CD4-positive, alpha-beta T cell (primary cell): Measurements from ENCODE around the gene MVD. TPM values are rescaled to one million over a fixed set of nuclear protein-coding genes. Genes with fewer than 3 reads are reported as not detected.
A peak's percentile ranks its signal among the peaks of the same experiment; 100 is the strongest.

ENCODE experiments used
- ATAC-seq: fragments of 200-7000 bp; cut with Tn5 transposase; one replicate; pipeline ENCODE4 v1.10.0; 2022; ENCODE audit warnings: mild to moderate bottlenecking; ENCODE audit not compliant: poor library complexity
- CTCF ChIA-PET: fragments of 350-600 bp; sonication (Branson Sonifier 250); formaldehyde crosslinking; loops from one replicate; lab custom pipeline; 2021; ENCODE audit warnings: antibody characterized with exemption, inconsistent platforms; lab: Charles Lee
- POLR2A ChIA-PET: fragments of 350-600 bp; sonication (Branson Sonifier 250); formaldehyde crosslinking; loops from one replicate; lab custom pipeline; 2021; ENCODE audit warnings: antibody characterized with exemption, inconsistent platforms; lab: Charles Lee
- DNase-seq, 14 experiments: peaks; one replicate each; pipeline ENCODE4 v3.0.0-alpha.2; 2013 to 2020; ENCODE audit warnings: mixed read lengths in 2 of 14
- H3K27ac ChIP-seq, 2 donors: one replicate each; pipeline versions ENCODE4 v1.5.1 to v1.7.0; 2013; ENCODE audit warnings: low read length in 2 of 2, low read depth in 1 of 2, mild to moderate bottlenecking in 1 of 2
- H3K27me3 ChIP-seq, 2 experiments: 1 replicate in 1 of 2; 2 replicates in 1 of 2; pipeline versions ENCODE4 v1.6.1 to v1.7.0; 2013; ENCODE audit warnings: low read length in 2 of 2, control low read depth in 1 of 2, mild to moderate bottlenecking in 1 of 2, moderate library complexity in 1 of 2; ENCODE audit not compliant: insufficient read depth in 2 of 2, control insufficient read depth in 1 of 2
- H3K36me3 ChIP-seq: one replicate; pipeline ENCODE4 v1.6.1; 2013; ENCODE audit warnings: low read length, control low read depth; ENCODE audit not compliant: insufficient read depth
- H3K4me1 ChIP-seq: one replicate; pipeline ENCODE4 v1.6.1; 2013; ENCODE audit warnings: low read length, control low read depth; ENCODE audit not compliant: insufficient read depth
- H3K4me3 ChIP-seq: one replicate; pipeline ENCODE4 v1.5.1; 2013; ENCODE audit warnings: mild to moderate bottlenecking, low read length, moderate library complexity
- H3K9me3 ChIP-seq, 2 experiments: 1 replicate in 1 of 2; 2 replicates in 1 of 2; pipeline versions ENCODE4 v1.6.1 to v1.7.0; 2013; ENCODE audit warnings: low read length in 2 of 2, mild to moderate bottlenecking in 2 of 2, control low read depth in 1 of 2, moderate library complexity in 1 of 2; ENCODE audit not compliant: control insufficient read depth in 1 of 2, insufficient read depth in 1 of 2
- H3K27ac Mint-ChIP-seq: one replicate; pipeline ENCODE4 v1.8.0; 2020; ENCODE audit warnings: mixed read lengths
- H3K27me3 Mint-ChIP-seq: one replicate; pipeline ENCODE4 v1.8.0; 2021; ENCODE audit warnings: mixed read lengths
- H3K36me3 Mint-ChIP-seq: one replicate; pipeline ENCODE4 v1.8.0; 2021; ENCODE audit warnings: low read depth, mixed read lengths
- H3K4me1 Mint-ChIP-seq: one replicate; pipeline ENCODE4 v1.8.0; 2021; ENCODE audit warnings: low read depth, mixed read lengths
- H3K4me3 Mint-ChIP-seq: one replicate; pipeline ENCODE4 v1.8.0; 2020; ENCODE audit warnings: mild to moderate bottlenecking, mixed read lengths
- H3K9me3 Mint-ChIP-seq: one replicate; pipeline ENCODE4 v1.8.0; 2020; ENCODE audit warnings: mixed read lengths
- CTCF ChIP-seq: fragments of 200-600 bp; IDR thresholded peaks from one replicate; pipeline ENCODE4 v1.8.0; 2022; ENCODE audit warnings: antibody characterized with exemption, mild to moderate bottlenecking
- intact Hi-C, 2 experiments: fragments of 100-400 bp; cut with DNase I in 1 of 2; cut with micrococcal nuclease in 1 of 2; formaldehyde crosslinking; loops; one replicate each; pipeline versions ENCODE4 v1.15.1 to v1.9.0; 2023 to 2025; cut with DNase I, micrococcal nuclease
- total RNA-seq, 174 experiments: library from RNA in 2 of 174; stranded (reverse) in 2 of 174; gene quantifications; one replicate each; pipeline ENCODE4 v1.2.3 and lab custom pipeline; 2021 to 2026

The MVD gene
- total RNA-seq, 2 experiments from 2014 or later: 74.2 to 76.9 TPM

GRCh38 chr16:88616320-88616719 lies 46.6 kb downstream of the MVD start:
- no peak overlapping the region for H3K4me3 Mint-ChIP-seq
- ATAC-seq (no peak), DNase-seq (no peak)
- H3K36me3 Mint-ChIP-seq: peaks cover 83% of the 10 kb centered on the region
- Histone ChIP-seq H3K36me3 (peaks cover 49% of the 10 kb centered on the region), H3K4me3 (no peak overlapping the region), H3K9me3 (no peaks in the 10 kb centered on the region), H3K4me1 (peaks cover 30% of the 10 kb centered on the region), H3K27me3 (no peaks in the 10 kb centered on the region), H3K27ac (no peak overlapping the region)
- no peaks in the 10 kb centered on the region for H3K9me3 Mint-ChIP-seq
- peaks cover 28% of the 10 kb centered on the region for H3K4me1 Mint-ChIP-seq
- TF ChIP-seq CTCF: no peak
- no peaks in the 10 kb centered on the region for H3K27me3 Mint-ChIP-seq
- peak overlapping the region; percentile 90 for H3K27ac Mint-ChIP-seq
- ChIA-PET CTCF (no interaction called here), POLR2A (interaction anchor here (1.5 kb wide), 1 partner anchor 22 kb away, joined by 3 read pairs; the partner anchor contains the start of gene IL17C)
- intact Hi-C loops: no loop called here

GRCh38 chr16:88614818-88615580 lies 47.9 kb downstream of the MVD start:
- intact Hi-C loops: no loop called here
- no peaks in the 10 kb centered on the region for H3K9me3 ChIP-seq
- H3K4me1 ChIP-seq: peaks cover 17% of the 10 kb centered on the region
- H3K36me3 Mint-ChIP-seq: peaks cover 85% of the 10 kb centered on the region
- no peak overlapping the region for H3K4me3 ChIP-seq
- H3K9me3 Mint-ChIP-seq: no peaks in the 10 kb centered on the region
- H3K27me3 ChIP-seq: no peaks in the 10 kb centered on the region
- no peak for DNase-seq
- H3K27me3 Mint-ChIP-seq: no peaks in the 10 kb centered on the region
- no peak for TF ChIP-seq CTCF
- no peak for ATAC-seq
- CTCF ChIA-PET: no interaction called here
- H3K27ac Mint-ChIP-seq: peak overlapping the region; percentile 51
- peaks cover 21% of the 10 kb centered on the region for H3K4me1 Mint-ChIP-seq
- H3K4me3 Mint-ChIP-seq: no peak overlapping the region
- H3K36me3 ChIP-seq: peaks cover 62% of the 10 kb centered on the region
- POLR2A ChIA-PET: no interaction called here
- no peak overlapping the region for H3K27ac ChIP-seq

GRCh38 chr16:88613911-88614817 lies 48.7 kb downstream of the MVD start:
- Mint-ChIP-seq H3K36me3 (peaks cover 82% of the 10 kb centered on the region), H3K4me3 (no peak overlapping the region), H3K27ac (no peak overlapping the region), H3K4me1 (peaks cover 13% of the 10 kb centered on the region), H3K27me3 (no peaks in the 10 kb centered on the region), H3K9me3 (no peaks in the 10 kb centered on the region)
- ChIA-PET CTCF (no interaction called here), POLR2A (no interaction called here)
- no peak for ATAC-seq
- H3K9me3 ChIP-seq: no peaks in the 10 kb centered on the region
- TF ChIP-seq CTCF: no peak
- no peak for DNase-seq
- H3K27me3 ChIP-seq: no peaks in the 10 kb centered on the region
- H3K4me1 ChIP-seq: peaks cover 8% of the 10 kb centered on the region
- no peak overlapping the region for H3K27ac ChIP-seq
- H3K4me3 ChIP-seq: no peak overlapping the region
- peaks cover 62% of the 10 kb centered on the region for H3K36me3 ChIP-seq
- intact Hi-C loops: no loop called here
